ENCODE results near the gene ACOXL.

The ACOXL gene

GRCh38 chr2:111143843-111144198, 411.4 kb downstream of the ACOXL start:
- no peak for DNase-seq

- DNase-seq, result no peak
These were observed 412.9 kb downstream of the ACOXL start for GRCh38 chr2:111145103-111145760.

- DNase-seq, result no peak
These were observed 413.6 kb downstream of the ACOXL start for GRCh38 chr2:111145951-111146350.

GRCh38 chr2:111148225-111148873, 416.0 kb downstream of the ACOXL start:
- no peak for DNase-seq

GRCh38 chr2:111148925-111149324, 416.6 kb downstream of the ACOXL start:
- DNase-seq, result no peak

- no peak for DNase-seq
These were observed 417.6 kb downstream of the ACOXL start for GRCh38 chr2:111149882-111150455.

GRCh38 chr2:111154758-111155157, 422.4 kb downstream of the ACOXL start:
- DNase-seq, result no peak

- no peak for DNase-seq
These were observed 423.2 kb downstream of the ACOXL start for GRCh38 chr2:111155610-111156009.

GRCh38 chr2:111156529-111156928, 424.2 kb downstream of the ACOXL start:
- DNase-seq, result no peak

- no peak for DNase-seq
These were observed 424.8 kb downstream of the ACOXL start for GRCh38 chr2:111157071-111157661.

GRCh38 chr2:111157798-111158197, 425.4 kb downstream of the ACOXL start:
- DNase-seq, result no peak

GRCh38 chr2:111159641-111160040, 427.3 kb downstream of the ACOXL start:
- DNase-seq, result no peak

- no peak for DNase-seq
These were observed 428.4 kb downstream of the ACOXL start for GRCh38 chr2:111160758-111161157.

- DNase-seq, result no peak
These were observed 429.6 kb downstream of the ACOXL start for GRCh38 chr2:111161971-111162370.

- peak; percentile 59 to 63 for DNase-seq
These were observed 430.5 kb downstream of the ACOXL start for GRCh38 chr2:111162718-111163331.

GRCh38 chr2:111164078-111164477, 431.7 kb downstream of the ACOXL start:
- DNase-seq, result no peak

GRCh38 chr2:111165084-111165483, 432.7 kb downstream of the ACOXL start:
- DNase-seq, result no peak

- no peak for DNase-seq
These were observed 433.7 kb downstream of the ACOXL start for GRCh38 chr2:111166115-111166514.

- DNase-seq, result no peak
These were observed 434.9 kb downstream of the ACOXL start for GRCh38 chr2:111167076-111167862.

- DNase-seq, result no peak
These were observed 435.4 kb downstream of the ACOXL start for GRCh38 chr2:111167863-111168162.

All from inflammatory macrophage (primary cell).